Upper lobe of left lung (tissue), 4 donors: ENCODE data around the gene NBDY.

ENCODE experiments used
- EP300 ChIP-seq, 4 donors: sonication (generic); formaldehyde crosslinking; IDR thresholded peaks; one replicate each; pipeline ENCODE4 v1.5.1; 2017; ENCODE audit warnings: antibody characterized with exemption in 4 of 4, control low read depth in 2 of 4
- POLR2A ChIP-seq, 4 donors: fragments of 450-650 bp; IDR thresholded peaks; one replicate each; pipeline ENCODE4 v1.5.1; 2016 to 2017; ENCODE audit warnings: antibody characterized with exemption in 4 of 4, mild to moderate bottlenecking in 2 of 4
- POLR2AphosphoS5 ChIP-seq, 2 donors: sonication (generic); formaldehyde crosslinking; IDR thresholded peaks; one replicate each; pipeline ENCODE4 v1.5.1; 2017; ENCODE audit warnings: antibody characterized with exemption in 2 of 2
- TF ChIP-seq, protein P1 (sequence below), 6 experiments: fragments of 450-650 bp in 4 of 6; fragments of 200-600 bp in 2 of 6; sonication (generic) in 2 of 6; IDR thresholded peaks; one replicate each; pipeline ENCODE4 v1.5.1; 2016 to 2019; ENCODE audit warnings: antibody characterized with exemption in 6 of 6

- TF ChIP-seq EP300 (IDR thresholded peaks at IDR 0.05), result no peak
- TF ChIP-seq, protein P1, sequence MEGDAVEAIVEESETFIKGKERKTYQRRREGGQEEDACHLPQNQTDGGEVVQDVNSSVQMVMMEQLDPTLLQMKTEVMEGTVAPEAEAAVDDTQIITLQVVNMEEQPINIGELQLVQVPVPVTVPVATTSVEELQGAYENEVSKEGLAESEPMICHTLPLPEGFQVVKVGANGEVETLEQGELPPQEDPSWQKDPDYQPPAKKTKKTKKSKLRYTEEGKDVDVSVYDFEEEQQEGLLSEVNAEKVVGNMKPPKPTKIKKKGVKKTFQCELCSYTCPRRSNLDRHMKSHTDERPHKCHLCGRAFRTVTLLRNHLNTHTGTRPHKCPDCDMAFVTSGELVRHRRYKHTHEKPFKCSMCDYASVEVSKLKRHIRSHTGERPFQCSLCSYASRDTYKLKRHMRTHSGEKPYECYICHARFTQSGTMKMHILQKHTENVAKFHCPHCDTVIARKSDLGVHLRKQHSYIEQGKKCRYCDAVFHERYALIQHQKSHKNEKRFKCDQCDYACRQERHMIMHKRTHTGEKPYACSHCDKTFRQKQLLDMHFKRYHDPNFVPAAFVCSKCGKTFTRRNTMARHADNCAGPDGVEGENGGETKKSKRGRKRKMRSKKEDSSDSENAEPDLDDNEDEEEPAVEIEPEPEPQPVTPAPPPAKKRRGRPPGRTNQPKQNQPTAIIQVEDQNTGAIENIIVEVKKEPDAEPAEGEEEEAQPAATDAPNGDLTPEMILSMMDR (IDR thresholded peaks at IDR 0.05), result peak; percentile 11 to 42 (median 32)
- TF ChIP-seq POLR2AphosphoS5 (IDR thresholded peaks at IDR 0.05), result no peak
- no peak for TF ChIP-seq POLR2A (IDR thresholded peaks at IDR 0.05)
Observed at GRCh38 chrX:56726605-56727004, 2.4 kb upstream of the NBDY start.
